Inferior parietal cortex (tissue), 1 donor: ENCODE measurements around the gene CTNNA2.

ENCODE experiments used
- DNase-seq: peaks from one replicate; pipeline ENCODE4 v3.0.0-alpha.2; 2016; ENCODE audit errors: extremely low spot score

The CTNNA2 gene

GRCh38 chr2:79711098-79711497, 198.2 kb downstream of the CTNNA2 start:
- no peak for DNase-seq

DNA sequence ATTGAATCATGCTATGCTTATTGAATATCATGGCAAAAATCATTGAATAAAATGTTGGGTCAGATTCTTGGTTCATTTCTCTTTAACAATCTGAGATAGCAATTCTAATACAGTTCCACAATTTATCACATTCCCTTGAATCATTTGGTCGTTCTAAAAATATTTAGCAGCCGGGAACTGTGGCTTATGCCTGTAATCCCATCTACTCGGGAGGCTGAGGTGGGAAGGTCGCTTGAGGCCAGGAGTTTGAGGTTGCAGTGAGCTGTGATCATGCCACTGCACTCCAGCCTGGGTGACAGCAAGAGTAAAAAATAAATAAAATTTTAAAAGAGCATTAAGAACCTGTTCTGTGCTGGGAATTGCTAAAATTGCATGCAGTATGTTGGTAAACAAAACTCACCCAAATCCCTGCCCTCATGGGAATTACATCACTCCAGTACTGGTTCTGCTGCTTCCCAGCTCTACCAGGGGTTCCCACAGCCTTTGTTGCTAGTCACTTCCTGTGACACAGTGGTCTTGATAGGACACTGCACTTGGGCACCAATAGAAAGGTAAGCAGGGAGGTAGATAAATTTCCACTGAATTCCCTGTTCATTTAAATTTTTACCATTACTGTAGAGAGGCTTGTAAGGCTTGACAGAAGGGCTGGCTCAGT, 200.4 kb downstream of the CTNNA2 start:
- no peak for DNase-seq

DNA sequence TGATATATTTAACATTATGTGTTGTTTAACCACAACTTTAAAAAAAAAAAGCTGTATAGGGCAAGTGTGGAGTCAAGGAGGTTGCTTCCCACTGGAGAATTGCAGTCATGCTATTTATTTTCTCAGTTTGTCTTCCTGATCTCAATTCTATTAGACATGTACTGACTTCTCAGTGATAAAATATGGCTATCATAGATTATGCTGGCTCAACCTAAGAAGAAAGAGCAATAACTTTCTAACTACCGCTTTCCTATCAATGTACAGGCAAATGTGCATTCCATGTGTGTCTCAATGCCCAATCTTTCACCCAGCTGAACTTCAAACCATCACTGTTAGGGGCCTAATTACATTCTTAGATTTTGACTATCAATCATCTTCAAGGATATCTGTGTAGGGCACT, 201.4 kb downstream of the CTNNA2 start:
- DNase-seq: no peak

DNA sequence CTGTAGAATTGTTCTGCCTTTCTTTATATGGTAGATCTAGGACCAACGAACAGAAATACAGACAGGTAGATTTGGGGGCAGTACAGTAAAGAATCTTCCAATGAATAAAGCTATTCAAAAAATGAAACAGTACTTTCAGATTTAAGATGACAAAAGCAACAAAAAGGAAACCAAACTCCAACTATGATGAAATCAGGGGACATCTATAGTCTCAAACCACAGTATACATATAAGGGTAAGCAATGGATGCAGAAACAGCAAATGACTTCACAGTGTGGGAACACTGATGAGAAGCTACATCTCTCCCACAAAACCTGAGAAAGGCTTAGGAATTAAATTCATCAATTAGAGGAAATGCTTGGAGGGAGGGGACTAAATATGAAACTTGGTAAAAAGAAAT, 202.5 kb downstream of the CTNNA2 start:
- DNase-seq: no peak

GRCh38 chr2:79716266-79716665, 203.4 kb downstream of the CTNNA2 start:
- DNase-seq: no peak

GRCh38 chr2:79717364-79718007, 204.6 kb downstream of the CTNNA2 start:
- no peak for DNase-seq

DNA sequence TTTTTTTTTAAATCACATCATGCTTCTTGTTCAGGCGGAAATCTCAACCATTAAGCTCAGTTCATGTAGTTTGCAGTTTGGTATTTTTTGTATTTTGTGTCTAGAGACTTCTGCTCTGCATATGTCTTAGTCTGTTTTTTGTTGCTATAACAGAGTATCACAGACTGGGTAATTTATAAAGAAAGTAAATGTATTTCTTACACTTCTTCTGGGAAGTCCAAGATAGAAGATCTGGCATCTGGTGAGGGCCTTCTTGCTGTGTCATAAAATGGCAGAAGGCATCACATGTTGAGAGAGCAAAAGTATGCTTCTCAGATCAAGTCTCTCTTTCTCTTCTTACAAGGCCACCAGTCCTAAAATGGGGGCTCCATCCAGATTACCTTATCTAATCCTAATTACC, 208.2 kb downstream of the CTNNA2 start:
- no peak for DNase-seq

DNA sequence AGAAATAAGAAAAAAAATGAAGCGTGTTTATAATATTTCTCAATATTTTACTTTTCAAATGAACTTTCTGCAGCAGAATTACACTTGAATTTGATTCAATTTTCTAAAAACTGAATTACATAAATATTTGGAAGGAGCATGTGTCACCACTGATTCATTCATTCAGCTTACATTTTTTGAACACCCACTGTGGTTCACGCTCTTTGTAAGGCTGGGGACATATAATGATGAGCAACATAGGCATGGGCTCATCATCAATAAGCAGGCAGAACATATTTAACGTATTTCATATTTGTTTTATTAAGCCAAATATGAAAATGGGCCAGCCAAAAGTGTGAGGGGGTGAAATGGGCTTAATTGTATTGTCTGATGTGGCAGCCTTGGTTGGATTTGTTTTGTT, 209.1 kb downstream of the CTNNA2 start:
- no peak for DNase-seq

- no peak for DNase-seq
These were observed 211.0 kb downstream of the CTNNA2 start for GRCh38 chr2:79723830-79724229.

- no peak for DNase-seq
These were observed 216.7 kb downstream of the CTNNA2 start for GRCh38 chr2:79729532-79729931.

DNA sequence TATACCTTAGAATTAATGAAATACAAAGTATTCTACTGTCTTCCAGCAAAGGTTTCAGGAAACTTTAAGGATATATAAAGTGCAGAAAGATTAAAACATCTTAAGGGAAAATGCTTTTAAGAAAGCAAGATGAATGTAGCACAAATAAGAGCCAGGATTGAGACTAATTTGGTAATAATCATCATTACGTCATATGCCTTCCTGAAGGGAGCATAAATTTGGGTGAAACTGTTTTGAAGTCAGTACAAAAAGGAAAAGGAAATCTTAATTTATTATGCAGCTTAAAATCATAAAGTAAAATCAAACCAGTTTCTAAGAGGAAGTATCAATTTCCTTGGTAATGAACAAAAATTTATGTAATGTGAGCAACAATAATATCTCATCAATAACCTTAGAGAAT, 221.7 kb downstream of the CTNNA2 start:
- no peak for DNase-seq

GRCh38 chr2:79740879-79741443, 228.1 kb downstream of the CTNNA2 start:
- DNase-seq: no peak

DNA sequence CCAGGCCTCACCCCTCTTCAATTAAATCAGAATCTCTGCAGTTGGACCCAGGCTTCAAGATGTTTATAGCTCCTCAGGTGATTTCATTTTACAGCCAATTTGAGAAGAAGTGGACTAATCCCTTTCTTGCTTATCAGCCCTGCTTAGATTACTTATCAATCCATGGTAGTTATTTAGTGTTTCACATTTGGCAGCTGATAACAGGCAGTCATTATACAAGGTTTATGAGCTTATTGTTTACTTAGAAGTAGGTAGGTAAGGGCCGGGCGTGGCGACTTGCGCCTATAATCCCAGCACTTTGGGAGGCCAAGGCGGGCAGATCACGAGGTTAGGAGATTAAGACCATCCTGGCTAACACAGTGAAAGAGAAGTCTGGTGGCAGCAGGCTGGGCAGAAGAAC, 237.5 kb downstream of the CTNNA2 start:
- DNase-seq: no peak

GRCh38 chr2:79757526-79757925, 244.7 kb downstream of the CTNNA2 start:
- DNase-seq: no peak

GRCh38 chr2:79758042-79758441, 245.2 kb downstream of the CTNNA2 start:
- DNase-seq: no peak

GRCh38 chr2:79758749-79759282, 246.0 kb downstream of the CTNNA2 start:
- DNase-seq: no peak

DNA sequence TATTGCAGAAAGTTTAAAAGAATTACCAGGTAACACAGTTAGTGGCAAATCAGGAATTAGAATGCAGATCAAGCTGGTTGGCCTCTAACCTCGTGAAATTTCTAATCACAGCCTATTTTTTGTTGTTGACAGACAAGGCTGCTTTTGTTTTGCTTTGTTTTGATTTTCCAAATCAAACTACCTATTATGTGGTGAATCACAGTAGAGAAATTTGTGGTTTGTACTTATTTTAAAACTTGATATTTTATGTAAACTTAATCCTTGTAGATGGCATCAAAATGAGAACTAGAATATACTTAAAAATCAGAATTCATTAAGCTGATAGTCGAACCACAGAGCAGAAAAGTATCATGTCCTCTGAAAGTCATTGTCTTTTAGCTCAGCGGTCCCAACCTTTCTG, 258.1 kb downstream of the CTNNA2 start:
- DNase-seq: no peak

DNA sequence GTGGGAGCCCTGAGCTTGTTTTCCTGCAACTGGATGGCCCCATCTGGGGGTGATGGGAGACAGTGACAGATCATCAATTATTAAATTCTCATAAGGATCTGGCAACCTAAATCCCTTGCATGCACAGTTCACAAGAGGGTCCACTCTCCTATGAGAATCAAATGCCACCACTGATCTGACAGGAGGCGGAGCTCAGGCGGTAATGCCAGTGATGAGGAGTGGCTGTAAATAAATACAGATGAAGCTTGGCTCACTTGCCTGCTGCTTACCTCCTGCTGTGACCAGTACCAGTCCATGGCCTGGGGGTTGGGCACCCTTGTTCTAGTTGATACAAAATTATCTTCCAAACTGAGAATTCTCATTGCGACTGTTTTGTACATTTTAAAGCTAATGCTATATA, 258.6 kb downstream of the CTNNA2 start:
- no peak for DNase-seq

DNA sequence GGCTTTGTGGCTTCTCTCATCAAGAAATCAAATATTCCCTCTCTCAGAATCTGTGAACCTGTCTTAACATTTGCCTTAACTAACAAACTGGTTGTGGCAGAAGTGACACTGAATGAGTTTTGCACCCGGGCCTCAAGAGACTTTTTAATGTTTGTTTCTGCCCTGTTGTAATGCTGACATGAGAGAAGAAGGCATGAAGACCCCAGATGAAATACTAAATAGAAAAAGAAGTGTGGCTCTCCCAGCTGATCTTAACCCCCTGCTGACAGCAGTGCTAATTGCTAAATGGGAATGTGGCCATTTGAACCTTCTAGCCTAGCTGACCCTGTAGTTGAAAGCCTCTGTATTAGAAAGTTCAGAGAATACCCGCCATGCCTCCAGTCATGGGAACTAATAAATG, 261.2 kb downstream of the CTNNA2 start:
- DNase-seq: no peak

- DNase-seq: no peak
These were observed 263.6 kb downstream of the CTNNA2 start for GRCh38 chr2:79776461-79776860.

DNA sequence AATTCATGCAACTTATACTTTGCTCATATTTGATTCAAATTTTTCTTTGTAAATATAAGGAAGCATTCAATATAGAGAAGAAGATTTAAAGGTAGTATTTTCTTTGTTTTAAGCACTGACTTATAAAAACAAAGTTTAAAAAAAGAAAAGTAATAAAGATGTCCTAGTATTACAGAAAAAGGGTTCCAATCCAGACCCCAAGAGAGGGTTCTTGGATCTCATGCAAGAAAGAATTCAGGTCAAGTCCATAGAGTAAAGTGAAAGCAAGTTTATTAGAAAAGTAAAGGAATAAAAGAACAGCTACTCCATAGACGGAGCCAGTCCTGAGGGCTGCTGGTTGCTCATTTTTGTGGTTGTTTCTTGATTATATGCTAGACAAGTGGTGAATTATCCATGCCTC, 267.9 kb downstream of the CTNNA2 start:
- no peak for DNase-seq

- no peak for DNase-seq
These were observed 270.0 kb downstream of the CTNNA2 start for GRCh38 chr2:79782576-79783452.
